HG02571 (cell line): ENCODE data around the gene CNTNAP5.

ENCODE experiments used
- ATAC-seq: cut with Tn5 transposase; IDR thresholded peaks from one replicate; pipeline ENCODE4 v1.9.1; 2021; ENCODE audit warnings: mild to moderate bottlenecking, moderate library complexity; ENCODE audit not compliant: unreplicated experiment

The CNTNAP5 gene

DNA sequence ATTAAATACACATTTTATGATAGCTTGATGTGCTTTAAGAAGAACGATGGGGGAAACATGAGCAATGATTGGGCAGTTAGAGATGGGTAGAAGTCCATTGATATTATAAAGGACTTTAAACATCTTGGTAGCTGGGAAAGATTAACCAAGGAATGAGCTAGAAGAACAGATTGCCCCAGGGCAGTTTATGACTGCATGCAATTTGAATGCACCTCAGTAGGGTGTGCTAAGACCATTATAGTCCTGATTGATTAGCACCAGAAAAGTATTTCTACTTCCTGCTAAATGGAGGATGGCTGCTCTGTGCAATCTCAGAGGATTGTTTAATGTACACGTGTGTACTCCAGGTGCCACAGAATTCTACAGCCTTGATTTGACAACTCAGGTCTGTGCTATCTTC lies 641.9 kb downstream of the CNTNAP5 start:
- no peak for ATAC-seq

- no peak for ATAC-seq
These were observed 643.1 kb downstream of the CNTNAP5 start for GRCh38 chr2:124668161-124668560.

DNA sequence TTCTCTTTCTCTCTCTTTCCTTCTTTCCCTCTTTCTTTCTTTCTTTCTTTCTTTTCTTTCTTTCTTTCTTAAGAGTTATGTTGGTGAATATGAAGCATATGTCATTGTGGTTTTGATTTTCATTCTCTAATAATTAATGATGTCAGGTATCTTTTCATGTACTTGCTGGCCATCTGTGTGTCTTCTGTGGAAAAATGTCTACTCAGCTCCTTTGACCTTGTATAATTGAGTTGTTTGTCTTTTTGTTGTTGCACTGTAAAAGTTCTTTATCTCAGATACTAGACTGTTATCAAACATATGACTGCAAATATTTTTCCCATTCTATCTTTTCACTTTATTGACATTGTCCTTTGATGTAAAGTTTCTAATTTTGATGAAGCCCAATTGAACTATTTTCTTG lies 645.1 kb downstream of the CNTNAP5 start:
- no peak for ATAC-seq

- ATAC-seq, result no peak
These were observed 653.0 kb downstream of the CNTNAP5 start for GRCh38 chr2:124678043-124678442.

DNA sequence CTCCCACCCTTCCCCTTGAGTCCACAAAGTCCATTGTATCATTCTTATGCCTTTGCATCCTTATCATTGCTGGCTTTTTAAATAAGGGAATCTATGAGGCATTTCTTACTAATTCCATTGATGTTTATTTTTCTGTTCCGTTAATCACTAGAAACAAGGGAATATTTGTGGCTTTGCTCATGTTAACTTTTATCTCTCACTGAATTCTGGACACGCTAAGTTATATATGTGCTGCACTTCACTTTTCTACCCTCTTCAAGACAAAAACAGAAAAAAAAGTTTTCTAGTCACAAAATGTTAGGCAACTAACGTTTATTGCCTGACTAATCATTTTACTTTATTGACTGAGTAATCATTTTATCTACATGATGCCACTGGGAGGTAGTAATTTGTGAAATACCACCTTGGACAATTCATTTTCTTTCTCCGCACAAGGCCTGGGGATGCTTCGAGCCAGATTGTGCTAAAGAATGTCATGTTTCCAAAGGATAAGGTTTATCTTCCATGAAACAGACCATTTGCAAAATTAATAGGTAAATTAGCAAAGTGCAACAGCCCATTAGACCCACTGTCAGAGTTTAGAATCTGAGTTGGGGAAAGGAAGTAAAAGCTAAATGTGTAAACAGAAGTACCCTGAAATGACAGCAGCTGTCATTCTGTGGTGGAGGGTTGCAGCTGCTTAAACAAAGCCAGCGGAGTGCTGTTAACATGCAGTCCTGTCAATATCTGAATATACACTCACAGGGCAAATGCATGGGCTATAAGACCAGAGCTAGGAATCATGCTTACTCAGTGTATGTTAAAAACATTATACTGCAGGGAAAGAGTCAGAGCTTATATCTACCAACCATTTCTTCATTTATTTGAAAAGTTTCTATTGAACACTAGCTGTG lies 658.7 kb downstream of the CNTNAP5 start:
- ATAC-seq, result no peak

DNA sequence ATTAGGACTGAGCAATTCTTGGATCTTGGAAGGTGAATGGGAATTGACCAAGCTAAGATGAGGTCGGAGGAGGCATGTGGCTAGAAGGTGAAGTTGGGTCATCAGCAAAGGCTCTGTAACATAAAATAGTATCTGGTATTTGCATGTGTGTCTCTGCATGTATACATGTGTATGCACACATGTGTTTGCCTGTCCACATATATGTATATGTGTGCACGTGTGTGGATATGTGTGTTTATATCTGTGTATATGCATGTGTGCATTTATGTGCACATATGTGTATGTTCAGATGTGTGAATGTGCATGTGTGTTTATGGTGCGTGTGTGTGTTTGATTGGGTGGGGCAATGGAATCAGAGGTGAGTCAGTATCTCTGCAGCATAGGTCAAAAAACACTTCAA lies 664.3 kb downstream of the CNTNAP5 start:
- no peak for ATAC-seq

DNA sequence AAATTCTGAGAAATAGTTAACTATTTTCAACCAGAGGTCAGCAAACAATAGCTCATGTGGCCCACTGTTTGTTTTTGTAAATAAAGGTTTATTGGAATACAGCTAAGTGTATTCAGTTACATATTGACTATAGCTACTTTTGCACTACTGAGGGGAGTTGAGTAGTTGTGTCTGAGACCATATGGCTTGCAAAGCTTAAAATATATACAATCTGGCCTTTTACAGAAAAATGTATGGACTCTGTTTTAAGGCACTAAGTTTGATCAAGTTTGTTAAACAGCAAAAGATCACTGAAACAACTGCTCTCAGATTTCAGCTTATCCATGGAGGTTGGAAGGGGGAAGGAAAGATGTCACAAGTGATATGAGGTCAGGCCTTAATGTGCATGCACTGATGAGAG lies 667.1 kb downstream of the CNTNAP5 start:
- ATAC-seq, result no peak

DNA sequence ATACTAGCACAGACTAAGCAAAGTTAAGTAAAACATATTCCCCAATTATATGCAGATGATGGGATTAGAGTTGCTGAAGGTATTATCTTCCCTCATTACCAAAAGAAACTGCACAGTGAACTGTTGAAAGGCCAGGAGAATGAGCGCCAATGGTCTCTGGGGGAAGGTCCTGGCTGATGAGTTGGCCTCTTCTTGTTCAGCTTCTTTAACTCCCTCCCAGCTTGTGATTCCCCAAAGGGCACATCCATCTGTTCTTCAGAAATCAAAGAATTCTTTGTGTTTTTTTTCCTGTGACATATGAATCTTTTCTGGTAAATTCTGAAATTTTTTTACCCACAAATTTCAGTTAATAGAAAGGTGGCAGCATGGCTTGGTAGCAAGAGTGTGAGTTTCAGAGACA lies 667.6 kb downstream of the CNTNAP5 start:
- ATAC-seq, result no peak

- no peak for ATAC-seq
These were observed 668.1 kb downstream of the CNTNAP5 start for GRCh38 chr2:124693156-124693555.

DNA sequence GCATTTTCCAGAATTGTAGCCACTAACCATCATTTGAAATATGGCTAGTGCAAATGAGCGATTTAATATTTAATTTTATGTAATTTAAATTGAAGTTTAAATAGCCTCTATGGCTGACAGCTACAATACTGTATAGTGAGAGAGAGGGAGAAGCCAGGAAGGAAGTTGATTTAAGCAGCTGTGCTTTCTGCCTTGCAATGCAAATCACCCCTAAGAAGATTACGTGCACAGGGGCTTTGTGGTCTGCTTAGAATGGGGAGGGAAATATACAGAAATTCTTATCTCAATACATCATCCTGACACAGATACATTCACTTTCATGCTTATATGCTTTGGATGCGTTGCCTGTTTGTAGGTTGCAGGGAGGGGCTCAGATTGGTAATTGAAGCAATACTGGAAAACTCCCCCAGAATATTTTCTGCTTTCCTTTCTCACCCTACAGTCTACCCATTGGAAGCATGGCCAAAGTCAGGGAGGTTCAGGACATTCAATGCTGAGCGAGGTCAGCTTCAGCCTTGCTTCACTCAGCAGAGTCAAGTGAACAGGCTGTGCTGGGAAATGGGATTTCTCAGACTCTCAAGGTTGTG lies 674.0 kb downstream of the CNTNAP5 start:
- ATAC-seq, result no peak

DNA sequence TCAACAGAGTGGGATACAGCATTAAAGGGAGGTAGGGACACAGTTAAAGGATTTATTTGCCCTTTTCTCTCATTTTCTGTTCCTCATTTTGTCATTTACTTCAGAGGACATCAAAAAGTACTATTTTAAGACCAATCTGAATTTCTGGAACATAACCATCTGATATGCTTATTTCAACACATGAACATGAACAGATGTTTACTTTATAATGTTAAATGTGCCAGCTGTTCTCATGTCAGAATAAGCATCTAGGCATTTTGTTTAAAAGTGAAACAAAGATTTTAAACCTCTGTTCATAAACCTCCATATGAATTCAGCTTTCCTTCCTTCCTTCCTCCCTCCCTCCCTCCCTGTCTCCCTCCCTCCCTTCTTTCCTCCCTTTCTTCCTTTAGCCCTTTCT lies 677.7 kb downstream of the CNTNAP5 start:
- no peak for ATAC-seq

GRCh38 chr2:124704071-124704925 lies 679.2 kb downstream of the CNTNAP5 start:
- no peak for ATAC-seq

DNA sequence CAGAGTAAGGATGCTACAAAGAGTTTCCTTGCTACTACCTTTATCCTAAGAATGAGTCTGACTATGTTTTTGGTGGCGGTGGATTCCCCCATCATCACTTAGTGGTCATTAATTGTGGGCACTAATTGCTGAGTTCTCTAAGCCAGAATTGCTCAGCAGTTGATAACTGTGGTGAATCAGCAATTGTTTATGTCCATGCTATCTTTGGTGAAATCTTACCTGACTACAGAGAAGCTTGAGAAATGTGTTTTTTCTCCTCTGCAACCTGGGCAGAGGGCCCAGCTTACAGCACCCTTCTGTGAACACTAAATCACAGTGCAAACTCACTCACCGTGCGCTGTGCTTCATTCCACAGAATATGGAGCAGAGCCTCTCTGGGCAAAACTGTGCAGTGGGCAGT lies 683.6 kb downstream of the CNTNAP5 start:
- no peak for ATAC-seq

GRCh38 chr2:124713969-124714368 lies 688.9 kb downstream of the CNTNAP5 start:
- no peak for ATAC-seq

- no peak for ATAC-seq
These were observed 700.1 kb downstream of the CNTNAP5 start for GRCh38 chr2:124725187-124725586.

DNA sequence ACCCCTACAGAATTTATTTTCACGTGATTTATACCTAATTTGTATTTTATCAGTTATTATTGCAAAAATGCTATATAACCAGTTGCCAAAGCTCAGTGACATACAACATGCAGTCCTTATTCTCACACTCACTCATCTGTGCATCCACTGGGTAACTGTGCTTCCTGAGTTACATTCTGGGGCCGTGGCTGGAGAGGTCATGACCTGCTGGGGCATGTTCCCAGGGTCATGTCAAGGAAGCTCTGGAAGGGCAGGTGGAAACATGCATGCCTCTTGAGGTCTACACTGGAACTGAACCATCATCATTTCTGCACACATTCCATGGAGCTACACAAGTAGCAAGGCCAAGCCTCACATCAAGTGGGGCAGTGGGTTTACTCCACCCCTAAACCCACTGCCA lies 715.5 kb downstream of the CNTNAP5 start:
- no peak for ATAC-seq

DNA sequence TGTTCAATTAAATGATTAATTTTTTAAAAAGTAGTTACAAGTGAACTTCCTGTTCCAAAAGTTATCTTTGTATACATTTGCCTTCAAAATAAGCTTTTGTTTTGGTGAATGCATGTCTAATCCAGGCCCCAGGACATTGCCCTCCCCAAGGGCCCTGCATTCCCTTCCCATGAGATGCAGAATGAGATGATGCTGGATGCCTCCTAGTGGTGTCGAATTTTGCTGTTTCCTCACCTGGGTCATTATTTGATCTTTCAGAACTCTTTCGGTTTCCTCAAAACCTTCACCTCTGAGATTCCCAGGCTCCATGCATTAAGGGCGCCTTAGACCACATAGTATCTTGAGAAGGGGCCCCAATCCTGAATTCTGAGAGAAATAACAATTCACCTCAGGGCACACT lies 728.8 kb downstream of the CNTNAP5 start:
- ATAC-seq, result no peak

DNA sequence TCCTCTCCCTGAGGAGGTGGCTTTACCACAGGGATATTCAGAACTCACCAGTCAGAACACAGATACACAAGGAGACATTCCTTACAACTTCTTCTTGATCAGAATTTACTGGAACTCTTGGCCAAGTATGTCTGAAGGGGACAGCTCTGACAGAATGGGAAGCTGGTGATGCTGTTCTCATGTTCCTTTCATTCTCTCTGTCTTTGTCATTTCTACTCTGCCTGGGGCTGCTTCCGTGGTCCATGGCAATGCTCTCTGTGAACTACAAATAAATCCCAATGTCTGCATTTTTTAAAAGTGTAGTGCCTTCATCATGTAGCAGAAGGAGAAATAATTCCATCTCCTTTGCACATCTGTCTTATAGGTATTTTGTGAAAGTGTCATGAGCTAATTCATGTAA lies 730.3 kb downstream of the CNTNAP5 start:
- no peak for ATAC-seq

- no peak for ATAC-seq
These were observed 731.0 kb downstream of the CNTNAP5 start for GRCh38 chr2:124756048-124756447.

DNA sequence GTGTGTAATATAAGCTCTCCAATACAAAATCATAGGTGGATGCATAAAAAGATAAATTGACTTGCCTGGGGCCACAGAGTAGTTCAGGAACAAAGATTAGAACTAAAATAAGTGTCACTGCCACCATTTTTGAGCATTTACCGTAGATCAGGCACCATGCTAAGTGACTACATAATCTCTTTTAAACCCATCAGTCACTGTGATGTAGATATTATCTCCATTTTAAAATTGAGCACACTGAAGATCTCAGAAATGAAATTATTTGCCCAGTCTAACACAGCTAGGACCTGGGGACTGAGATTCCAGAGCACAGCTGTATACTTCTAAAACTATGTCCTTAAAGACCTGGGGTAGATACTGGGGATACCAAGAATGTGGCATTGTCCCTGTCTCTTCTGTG lies 737.3 kb downstream of the CNTNAP5 start:
- no peak for ATAC-seq

DNA sequence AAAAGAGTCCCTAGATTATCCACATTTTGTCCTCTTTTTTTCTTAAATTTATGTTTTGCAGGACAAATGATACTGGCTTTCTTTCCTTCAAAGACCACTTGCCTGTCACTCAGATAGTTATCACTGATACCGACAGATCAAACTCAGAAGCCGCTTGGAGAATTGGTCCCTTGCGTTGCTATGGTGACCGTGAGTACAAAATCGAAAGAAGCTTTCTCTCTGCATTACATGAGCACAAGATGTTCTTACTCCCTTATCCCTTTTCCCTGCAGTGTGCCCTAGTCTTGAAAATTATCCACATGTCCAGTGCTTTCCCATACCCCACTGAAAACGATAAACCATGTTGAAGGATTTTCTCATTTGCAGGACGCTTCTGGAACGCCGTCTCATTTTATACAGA lies 738.5 kb downstream of the CNTNAP5 start:
- ATAC-seq, result no peak

- ATAC-seq, result no peak
These were observed 749.7 kb downstream of the CNTNAP5 start for GRCh38 chr2:124774781-124775180.
